OCI-LY1 (cell line): ENCODE measurements around the gene LPIN1.

Source experiments
- H2AFZ ChIP-seq: fragments of 200-600 bp; sonication (generic), shearing (Covaris generic); 2 replicates; pipeline ENCODE4 v1.6.0; 2014; ENCODE audit warnings: antibody characterized with exemption, mild to moderate bottlenecking, low read length
- H3F3A ChIP-seq: fragments of 200-600 bp; sonication (generic), shearing (Covaris generic); 2 replicates; pipeline ENCODE4 v1.6.0; 2014; ENCODE audit warnings: mild to moderate bottlenecking, antibody characterized with exemption, low read length, moderate library complexity; ENCODE audit not compliant: insufficient read depth
- H3K27ac ChIP-seq: fragments of 200-600 bp; sonication (generic); 2 replicates; pipeline ENCODE4 v1.5.1; 2014; ENCODE audit warnings: low read length, mixed run types, mild to moderate bottlenecking, low read depth; ENCODE audit not compliant: poor library complexity, severe bottlenecking
- H3K27me3 ChIP-seq: fragments of 200-600 bp; sonication (generic); 2 replicates; pipeline ENCODE4 v1.6.0; 2014; ENCODE audit warnings: antibody characterized with exemption, mild to moderate bottlenecking, low read length, moderate library complexity; ENCODE audit not compliant: insufficient read depth
- H3K36me3 ChIP-seq: fragments of 200-600 bp; sonication (generic); 2 replicates; pipeline ENCODE4 v1.6.1; 2014; ENCODE audit warnings: mild to moderate bottlenecking, antibody characterized with exemption, low read length, moderate library complexity, mixed read lengths; ENCODE audit not compliant: insufficient read depth
- H3K4me1 ChIP-seq: fragments of 200-600 bp; sonication (generic); 2 replicates; pipeline ENCODE4 v1.5.1; 2014; ENCODE audit warnings: mild to moderate bottlenecking, low read length, moderate library complexity; ENCODE audit not compliant: insufficient read depth, severe bottlenecking
- H3K4me2 ChIP-seq: fragments of 200-600 bp; sonication (generic), shearing (Covaris generic); 2 replicates; pipeline ENCODE4 v1.6.1; 2014; ENCODE audit warnings: low read length
- H3K4me3 ChIP-seq: fragments of 200-600 bp; sonication (generic); 2 replicates; pipeline ENCODE4 v1.5.1; 2014; ENCODE audit warnings: low read length, low read depth, mild to moderate bottlenecking, mixed read lengths; ENCODE audit not compliant: poor library complexity, severe bottlenecking
- H3K79me2 ChIP-seq: fragments of 200-600 bp; shearing (Covaris generic); 2 replicates; pipeline ENCODE4 v1.6.1; 2016; ENCODE audit warnings: mixed run types, low read length, mixed read lengths; ENCODE audit not compliant: insufficient read depth
- H3K9ac ChIP-seq: fragments of 200-600 bp; sonication (generic), shearing (Covaris generic); 2 replicates; pipeline ENCODE4 v1.6.1; 2014; ENCODE audit warnings: mild to moderate bottlenecking, low read length, mixed read lengths
- H3K9me2 ChIP-seq: fragments of 200-600 bp; sonication (generic), shearing (Covaris generic); 2 replicates; pipeline ENCODE4 v1.6.1; 2014; ENCODE audit warnings: low read depth, mild to moderate bottlenecking, low read length, mixed read lengths
- H3K9me3 ChIP-seq: fragments of 200-600 bp; shearing (Covaris generic); 2 replicates; pipeline ENCODE4 v1.6.1; 2014; ENCODE audit warnings: low read length, mixed read lengths
- H4K20me1 ChIP-seq: fragments of 200-600 bp; sonication (generic), shearing (Covaris generic); 2 replicates; pipeline ENCODE4 v1.6.0; 2016; ENCODE audit warnings: mild to moderate bottlenecking, low read length; ENCODE audit not compliant: insufficient read depth
- EZH2 ChIP-seq: fragments of 200-600 bp; sonication (generic), shearing (Covaris generic); IDR thresholded peaks from 2 replicates; pipeline ENCODE4 v1.8.0; 2017; ENCODE audit warnings: borderline replicate concordance, mixed run types, mild to moderate bottlenecking, antibody characterized with exemption, low read length, moderate library complexity, mixed read lengths
- TF ChIP-seq, protein P1 (sequence below): fragments of 200-600 bp; sonication (generic), shearing (Covaris generic); IDR thresholded peaks from 2 replicates; pipeline ENCODE4 v1.5.1; 2017; ENCODE audit warnings: mild to moderate bottlenecking, antibody characterized with exemption, low read length, moderate library complexity, mixed read lengths

LPIN1 gene

DNA sequence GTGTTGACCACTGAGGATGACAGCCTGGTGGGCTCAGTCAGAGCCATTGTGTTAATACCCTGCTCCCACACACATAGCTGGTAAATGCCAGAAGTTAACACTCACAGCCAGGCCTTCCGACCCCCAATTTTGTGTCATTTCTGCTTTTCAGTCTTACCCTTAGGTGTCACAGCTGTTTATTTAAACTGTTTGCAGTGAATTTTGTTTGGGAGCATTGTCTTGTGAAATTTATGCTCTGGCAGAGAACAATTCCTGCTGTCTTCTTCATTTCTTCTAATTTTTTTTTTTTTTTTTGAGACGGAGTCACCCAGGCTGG, 8.2 kb downstream of the LPIN1 start:
- Histone ChIP-seq H3F3A (peaks cover 4% of the 10 kb centered on the region; the same call in 1 of the 2 replicates), H3K4me2 (peak overlapping the region; percentile 61), H4K20me1 (no peaks in the 10 kb centered on the region)

DNA sequence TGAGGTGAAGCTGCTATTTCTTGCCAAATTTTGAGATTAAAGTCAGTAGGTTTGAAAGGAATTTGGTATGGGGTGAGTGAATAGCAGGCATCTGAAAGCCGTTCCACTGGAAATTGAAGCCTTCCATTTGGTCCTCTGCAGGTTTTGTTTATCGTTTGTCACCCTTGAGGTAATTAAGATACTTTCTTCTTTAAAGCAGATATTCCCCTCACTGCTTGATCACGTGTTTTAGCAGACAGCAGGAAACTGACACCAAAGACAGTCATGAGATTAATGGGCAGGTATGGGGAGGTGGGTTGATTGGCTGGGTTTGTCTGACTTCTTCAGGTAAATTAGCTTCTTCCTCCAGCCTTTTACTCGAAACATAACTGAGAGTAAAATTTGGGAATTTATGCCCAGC, 10.7 kb downstream of the LPIN1 start:
- Histone ChIP-seq H3K9me3 (0 out of 2 replicates have a peak, but pooled peaks cover 3% of the 10 kb centered on the region), H3K9ac (no peak overlapping the region), H3K36me3 (peaks cover 20% of the 10 kb centered on the region), H3K4me1 (peaks cover 58% of the 10 kb centered on the region), H3K79me2 (peaks cover 38% of the 10 kb centered on the region), H3K4me2 (no peak overlapping the region), H3K27ac (no peak overlapping the region), H3K27me3 (no peaks in the 10 kb centered on the region), H3F3A (no peaks in the 10 kb centered on the region), H3K4me3 (no peak overlapping the region), H2AFZ (no peak overlapping the region), H4K20me1 (no peaks in the 10 kb centered on the region), H3K9me2 (no peaks in the 10 kb centered on the region)
- TF ChIP-seq, protein P1, sequence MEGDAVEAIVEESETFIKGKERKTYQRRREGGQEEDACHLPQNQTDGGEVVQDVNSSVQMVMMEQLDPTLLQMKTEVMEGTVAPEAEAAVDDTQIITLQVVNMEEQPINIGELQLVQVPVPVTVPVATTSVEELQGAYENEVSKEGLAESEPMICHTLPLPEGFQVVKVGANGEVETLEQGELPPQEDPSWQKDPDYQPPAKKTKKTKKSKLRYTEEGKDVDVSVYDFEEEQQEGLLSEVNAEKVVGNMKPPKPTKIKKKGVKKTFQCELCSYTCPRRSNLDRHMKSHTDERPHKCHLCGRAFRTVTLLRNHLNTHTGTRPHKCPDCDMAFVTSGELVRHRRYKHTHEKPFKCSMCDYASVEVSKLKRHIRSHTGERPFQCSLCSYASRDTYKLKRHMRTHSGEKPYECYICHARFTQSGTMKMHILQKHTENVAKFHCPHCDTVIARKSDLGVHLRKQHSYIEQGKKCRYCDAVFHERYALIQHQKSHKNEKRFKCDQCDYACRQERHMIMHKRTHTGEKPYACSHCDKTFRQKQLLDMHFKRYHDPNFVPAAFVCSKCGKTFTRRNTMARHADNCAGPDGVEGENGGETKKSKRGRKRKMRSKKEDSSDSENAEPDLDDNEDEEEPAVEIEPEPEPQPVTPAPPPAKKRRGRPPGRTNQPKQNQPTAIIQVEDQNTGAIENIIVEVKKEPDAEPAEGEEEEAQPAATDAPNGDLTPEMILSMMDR: no peak
- no peak for TF ChIP-seq EZH2

More for the DNA sequence above, 8.2 kb downstream of the LPIN1 start:
- TF ChIP-seq, protein P1: no peak
- H3K4me1 ChIP-seq: peaks cover 73% of the 10 kb centered on the region
- H3K27me3 ChIP-seq: no peaks in the 10 kb centered on the region
- no peak overlapping the region for H3K9ac ChIP-seq
- H3K36me3 ChIP-seq: peaks cover 20% of the 10 kb centered on the region
- no peak overlapping the region for H2AFZ ChIP-seq
- peak overlapping the region; percentile 36 for H3K4me3 ChIP-seq
- peaks cover 36% of the 10 kb centered on the region for H3K79me2 ChIP-seq
- no peaks in the 10 kb centered on the region for H3K9me2 ChIP-seq
- peak overlapping the region; percentile 86 for H3K27ac ChIP-seq
- 0 out of 2 replicates have a peak, but pooled peaks cover 3% of the 10 kb centered on the region for H3K9me3 ChIP-seq

DNA sequence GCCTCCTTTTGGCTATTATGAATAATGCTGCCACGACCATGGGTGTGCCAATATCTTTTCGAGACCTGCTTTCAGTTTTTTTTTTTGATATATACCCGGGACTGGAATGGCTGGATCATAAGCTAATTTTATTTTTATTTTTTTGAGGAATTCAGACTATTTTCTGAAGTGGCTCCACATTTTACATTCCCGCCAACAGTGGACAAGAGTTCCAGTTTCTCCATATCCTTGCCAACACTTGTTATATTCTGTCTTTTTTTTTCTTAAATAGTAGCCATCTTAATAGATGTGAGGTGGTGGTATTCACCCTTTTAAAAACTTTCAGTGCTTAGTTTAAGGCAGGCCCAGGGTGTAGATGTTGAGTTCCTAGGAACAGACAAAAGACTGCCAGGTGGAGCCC, 11.8 kb downstream of the LPIN1 start:
- Histone ChIP-seq H3F3A (no peaks in the 10 kb centered on the region), H3K9ac (no peak overlapping the region), H4K20me1 (no peaks in the 10 kb centered on the region), H3K4me1 (peaks cover 47% of the 10 kb centered on the region), H3K4me2 (no peak overlapping the region), H3K9me3 (0 out of 2 replicates have a peak, but pooled peaks cover 3% of the 10 kb centered on the region), H3K79me2 (peaks cover 37% of the 10 kb centered on the region), H3K27ac (no peak overlapping the region), H3K4me3 (no peak overlapping the region), H3K27me3 (no peaks in the 10 kb centered on the region), H3K9me2 (no peaks in the 10 kb centered on the region), H2AFZ (no peak overlapping the region), H3K36me3 (peaks cover 20% of the 10 kb centered on the region)
- no peak for TF ChIP-seq EZH2
- TF ChIP-seq, protein P1: no peak
